ENCODE results near the gene FAM181B. TPM values are rescaled to one million over a fixed set of nuclear protein-coding genes. Genes with fewer than 3 reads are reported as not detected.

The FAM181B gene
- total RNA-seq, 4 donors from 2014 or later = 0.07 to 0.11 TPM; not detected in 2

DNA sequence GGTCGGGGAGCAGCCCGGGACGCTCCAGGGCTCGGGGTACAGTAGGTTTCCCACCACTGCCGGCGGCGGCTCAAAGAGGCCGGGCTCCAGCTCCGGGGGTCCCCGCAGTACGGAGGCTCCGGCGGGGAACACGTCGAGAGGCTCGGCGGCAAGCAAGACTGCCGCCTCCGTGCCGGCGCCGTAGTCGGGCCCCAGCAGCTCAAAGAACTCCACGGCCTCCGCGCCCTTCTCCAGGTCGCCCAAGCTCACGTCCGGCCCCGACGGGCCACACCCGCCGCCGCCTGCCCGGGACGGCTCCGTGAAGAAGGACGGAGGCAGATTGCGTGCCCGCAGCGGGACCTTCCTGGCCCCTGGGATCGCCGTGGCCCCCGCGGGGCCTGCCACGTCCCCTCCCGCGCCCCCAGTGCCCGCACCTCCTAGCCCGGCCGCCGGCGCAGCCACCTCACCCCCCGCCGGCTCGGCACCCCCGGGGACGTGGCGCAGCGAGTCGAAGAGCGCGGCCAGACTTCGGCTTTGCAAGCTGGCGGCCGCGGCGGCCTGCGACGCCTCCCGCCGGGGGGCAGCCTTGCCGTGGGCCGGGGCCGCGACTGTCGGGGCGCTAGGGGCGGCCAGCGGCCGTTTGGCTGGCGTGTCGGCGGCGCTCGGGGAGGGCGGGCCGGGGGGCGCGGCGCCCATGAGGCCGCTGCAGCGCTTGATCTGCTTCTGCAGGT, 775 bp downstream of the FAM181B start:
- peak overlapping the region; percentile 52 to 63 (median 54) for H3K4me3 ChIP-seq
- no peak for TF ChIP-seq POLR2A (IDR thresholded peaks at IDR 0.05)
- TF ChIP-seq, protein P1, sequence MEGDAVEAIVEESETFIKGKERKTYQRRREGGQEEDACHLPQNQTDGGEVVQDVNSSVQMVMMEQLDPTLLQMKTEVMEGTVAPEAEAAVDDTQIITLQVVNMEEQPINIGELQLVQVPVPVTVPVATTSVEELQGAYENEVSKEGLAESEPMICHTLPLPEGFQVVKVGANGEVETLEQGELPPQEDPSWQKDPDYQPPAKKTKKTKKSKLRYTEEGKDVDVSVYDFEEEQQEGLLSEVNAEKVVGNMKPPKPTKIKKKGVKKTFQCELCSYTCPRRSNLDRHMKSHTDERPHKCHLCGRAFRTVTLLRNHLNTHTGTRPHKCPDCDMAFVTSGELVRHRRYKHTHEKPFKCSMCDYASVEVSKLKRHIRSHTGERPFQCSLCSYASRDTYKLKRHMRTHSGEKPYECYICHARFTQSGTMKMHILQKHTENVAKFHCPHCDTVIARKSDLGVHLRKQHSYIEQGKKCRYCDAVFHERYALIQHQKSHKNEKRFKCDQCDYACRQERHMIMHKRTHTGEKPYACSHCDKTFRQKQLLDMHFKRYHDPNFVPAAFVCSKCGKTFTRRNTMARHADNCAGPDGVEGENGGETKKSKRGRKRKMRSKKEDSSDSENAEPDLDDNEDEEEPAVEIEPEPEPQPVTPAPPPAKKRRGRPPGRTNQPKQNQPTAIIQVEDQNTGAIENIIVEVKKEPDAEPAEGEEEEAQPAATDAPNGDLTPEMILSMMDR (IDR thresholded peaks at IDR 0.05 in 4 of 5, conservative IDR thresholded peaks at IDR 0.05 in 1 of 5) = no peak
- H3K27ac ChIP-seq = no peak overlapping the region
- H3K36me3 ChIP-seq = no peaks in the 10 kb centered on the region
- no peaks in the 10 kb centered on the region for H3K9me3 ChIP-seq
- ATAC-seq (no peak), DNase-seq (no peak)
- H3K27me3 ChIP-seq = peaks cover 26 to 38% (median 28%) of the 10 kb centered on the region in 3 donors
- intact Hi-C loops (cut with DNase I; ENCODE audit: low total_unique reads) (no loop called here), in situ Hi-C loops (cut with MboI; ENCODE audit: low sequenced_read_pairs in 4 of 4) (no loop called here)
- H3K4me1 ChIP-seq = peaks cover 0 to 6% of the 10 kb centered on the region in 2 donors

DNA sequence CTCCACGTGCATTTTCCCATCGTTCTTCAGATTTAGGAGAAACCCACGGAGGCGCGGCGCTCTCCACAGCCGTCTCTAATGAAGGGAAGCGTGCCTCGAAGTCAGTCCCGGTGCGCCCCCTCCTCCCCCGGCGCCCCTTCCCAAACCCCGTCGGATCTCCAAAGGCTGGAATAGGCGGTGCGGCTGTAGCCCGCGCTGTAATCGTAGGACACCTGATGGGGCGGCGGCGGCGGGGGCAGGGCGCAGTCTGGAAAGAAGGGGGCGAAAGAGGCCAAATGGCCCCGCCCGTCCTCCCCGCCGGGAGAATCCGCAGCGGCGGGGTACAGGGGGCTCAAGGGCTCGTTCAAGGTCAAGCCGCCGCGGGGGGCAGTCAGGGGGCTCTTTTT, 1.3 kb downstream of the FAM181B start:
- DNase-seq (no peak), ATAC-seq (no peak)
- Histone ChIP-seq H3K27me3 (peaks cover 26 to 38% (median 28%) of the 10 kb centered on the region in 3 donors), H3K4me1 (peaks cover 0 to under 1% of the 10 kb centered on the region in 2 donors), H3K4me3 (peak overlapping the region; percentile 38 to 63 (median 54)), H3K27ac (no peak overlapping the region), H3K36me3 (no peaks in the 10 kb centered on the region), H3K9me3 (no peaks in the 10 kb centered on the region)
- intact Hi-C loops (cut with DNase I; ENCODE audit: low total_unique reads) = no loop called here
- TF ChIP-seq POLR2A (IDR thresholded peaks at IDR 0.05) = no peak
- in situ Hi-C loops (cut with MboI; ENCODE audit: low sequenced_read_pairs in 4 of 4) = no loop called here

DNA sequence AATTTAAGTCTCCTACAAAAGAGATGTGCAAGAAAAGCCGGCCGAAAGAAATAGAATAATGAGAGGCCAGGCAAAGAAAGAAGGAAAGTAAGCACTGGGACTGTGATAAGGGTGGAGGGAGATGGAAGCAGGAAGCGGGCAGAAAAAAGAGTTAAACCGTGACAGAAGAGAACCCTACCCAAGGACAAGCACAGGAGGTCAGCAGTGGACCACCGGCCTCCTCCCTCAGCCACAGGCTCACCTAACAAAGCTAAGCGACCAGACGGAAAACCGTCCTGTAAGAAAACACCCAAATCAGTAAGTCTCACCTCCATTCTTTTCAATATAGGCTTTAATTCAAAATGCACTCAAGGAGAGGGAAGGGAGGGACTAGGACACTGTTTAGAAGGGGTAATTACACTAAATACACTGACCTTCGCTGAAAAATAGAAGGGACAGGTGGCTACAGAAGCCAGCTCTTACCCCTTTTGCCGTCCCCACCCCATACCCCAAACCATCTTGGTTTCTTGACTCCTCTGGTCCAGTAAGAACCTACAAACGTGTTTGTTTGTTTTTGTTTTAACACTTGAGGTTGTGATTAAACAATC, 1.9 kb downstream of the FAM181B start:
- intact Hi-C loops (cut with DNase I; ENCODE audit: low total_unique reads) = no loop called here

DNA sequence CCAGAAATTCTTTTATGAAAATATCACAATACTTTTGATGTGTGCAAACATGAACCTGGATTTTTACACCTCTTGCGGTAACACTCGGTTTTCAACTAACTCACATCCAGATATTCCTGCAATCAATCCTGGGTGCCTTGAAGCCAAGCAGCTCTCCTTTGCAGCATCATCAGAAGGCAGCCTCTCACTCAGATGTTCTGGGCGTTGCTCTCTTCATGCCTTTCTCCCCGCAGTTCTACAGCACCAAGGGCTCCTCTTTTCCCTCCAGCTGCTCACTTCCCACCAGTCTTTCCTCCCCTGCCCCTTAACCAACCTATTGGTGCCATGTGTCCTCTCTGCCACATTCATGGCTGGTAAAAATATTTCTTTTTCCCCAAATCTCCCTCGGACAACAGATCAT, 2.9 kb downstream of the FAM181B start:
- DNase-seq (no peak), ATAC-seq (no peak)
- no peaks in the 10 kb centered on the region for H3K36me3 ChIP-seq
- TF ChIP-seq, protein P1 (IDR thresholded peaks at IDR 0.05 in 4 of 5, conservative IDR thresholded peaks at IDR 0.05 in 1 of 5) = no peak
- H3K4me3 ChIP-seq = no peak overlapping the region
- H3K27ac ChIP-seq = no peak overlapping the region
- in situ Hi-C loops (cut with MboI; ENCODE audit: low sequenced_read_pairs in 4 of 4) = no loop called here
- intact Hi-C loops (cut with DNase I; ENCODE audit: low total_unique reads) = no loop called here
- no peaks in the 10 kb centered on the region for H3K4me1 ChIP-seq
- no peaks in the 10 kb centered on the region for H3K9me3 ChIP-seq
- H3K27me3 ChIP-seq = peaks cover 26 to 35% (median 28%) of the 10 kb centered on the region in 3 donors

More for the DNA sequence above, 1.9 kb downstream of the FAM181B start:
- no peak for DNase-seq
- no peaks in the 10 kb centered on the region for H3K4me1 ChIP-seq
- ATAC-seq = no peak
- no peak overlapping the region for H3K4me3 ChIP-seq
- H3K27ac ChIP-seq = no peak overlapping the region
- TF ChIP-seq POLR2A (IDR thresholded peaks at IDR 0.05) = no peak
- TF ChIP-seq, protein P1 (IDR thresholded peaks at IDR 0.05 in 4 of 5, conservative IDR thresholded peaks at IDR 0.05 in 1 of 5) = no peak
- no peaks in the 10 kb centered on the region for H3K9me3 ChIP-seq
- in situ Hi-C loops (cut with MboI; ENCODE audit: low sequenced_read_pairs in 4 of 4) = no loop called here
- H3K36me3 ChIP-seq = no peaks in the 10 kb centered on the region
- peaks cover 26 to 35% (median 28%) of the 10 kb centered on the region in 3 donors for H3K27me3 ChIP-seq

DNA sequence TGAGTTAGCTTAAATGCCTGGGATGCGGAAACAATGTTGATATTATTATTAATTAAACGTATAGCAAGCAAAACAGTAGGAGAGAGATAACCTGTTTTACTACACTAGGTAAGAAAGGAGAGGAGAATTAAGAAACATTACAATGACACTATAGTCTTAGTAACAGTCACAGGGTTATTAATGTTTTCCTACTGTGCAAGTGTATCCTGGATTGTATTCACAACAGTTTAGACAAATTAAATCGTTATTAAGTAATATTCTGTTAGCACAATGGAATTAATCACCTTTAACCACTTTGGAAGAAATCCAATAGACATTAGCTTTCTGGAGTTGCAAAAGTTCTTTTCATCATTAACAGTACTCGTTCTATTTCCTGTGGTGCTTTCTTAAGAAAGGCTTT, 3.4 kb downstream of the FAM181B start:
- TF ChIP-seq, protein P1 (IDR thresholded peaks at IDR 0.05 in 4 of 5, conservative IDR thresholded peaks at IDR 0.05 in 1 of 5) = no peak
- no peak for TF ChIP-seq POLR2A (IDR thresholded peaks at IDR 0.05)
- no peaks in the 10 kb centered on the region for H3K36me3 ChIP-seq
- peaks cover 26 to 35% (median 28%) of the 10 kb centered on the region in 3 donors for H3K27me3 ChIP-seq
- H3K4me3 ChIP-seq = no peak overlapping the region
- no peak for ATAC-seq
- no peak overlapping the region for H3K27ac ChIP-seq
- intact Hi-C loops (cut with DNase I; ENCODE audit: low total_unique reads) = no loop called here
- no peaks in the 10 kb centered on the region for H3K9me3 ChIP-seq
- H3K4me1 ChIP-seq = no peaks in the 10 kb centered on the region
- in situ Hi-C loops (cut with MboI; ENCODE audit: low sequenced_read_pairs in 4 of 4) = no loop called here
- DNase-seq = no peak

All from gastrocnemius medialis (tissue), 4 donors.